HTR-8/SVneo (cell line): ENCODE results near the gene HPSE2.
"Not testable (repeated sequence)": the region's sequence is repeated elsewhere in the genome, so short reads cannot be mapped to it uniquely, and the experiment has no call there.

Experiments
- DNase-seq: peaks from one replicate; pipeline ENCODE4 v3.0.0; 2011; ENCODE audit warnings: low spot score, mixed read lengths; ENCODE audit not compliant: insufficient read length
- FAIRE-seq: peaks from 2 replicates; lab custom pipeline; 2011; peaks lifted over from hg19 to GRCh38; lab: Jason Lieb, UNC

Gene HPSE2

GRCh38 chr10:99013885-99014284 is 221.8 kb downstream of the HPSE2 start:
- no peak for DNase-seq
- FAIRE-seq, result no peak

- FAIRE-seq (no peak), DNase-seq (no peak)
Measured at GRCh38 chr10:99010286-99010685, 225.4 kb downstream of the HPSE2 start.

- DNase-seq, result no peak
- no peak for FAIRE-seq
Measured at GRCh38 chr10:99008054-99008453, 227.6 kb downstream of the HPSE2 start.

- DNase-seq (no peak), FAIRE-seq (no peak)
Measured at GRCh38 chr10:99007457-99007856, 228.2 kb downstream of the HPSE2 start.

GRCh38 chr10:99005254-99005653 is 230.4 kb downstream of the HPSE2 start:
- DNase-seq, result no peak
- no peak for FAIRE-seq

- no peak for FAIRE-seq
- DNase-seq, result no peak
Measured at GRCh38 chr10:99004738-99005137, 230.9 kb downstream of the HPSE2 start.

GRCh38 chr10:99002392-99002791 is 233.3 kb downstream of the HPSE2 start:
- DNase-seq (no peak), FAIRE-seq (no peak)

GRCh38 chr10:98997596-98997995 is 238.1 kb downstream of the HPSE2 start:
- FAIRE-seq (no peak), DNase-seq (no peak)

GRCh38 chr10:98994030-98994429 is 241.6 kb downstream of the HPSE2 start:
- FAIRE-seq, result no peak
- no peak for DNase-seq

GRCh38 chr10:98983751-98984150 is 251.9 kb downstream of the HPSE2 start:
- not testable (repeated sequence) for DNase-seq, FAIRE-seq

GRCh38 chr10:98980353-98980752 is 255.3 kb downstream of the HPSE2 start:
- DNase-seq, result no peak
- FAIRE-seq, result no peak

GRCh38 chr10:98971464-98971863 is 264.2 kb downstream of the HPSE2 start:
- FAIRE-seq, result no peak

GRCh38 chr10:98967601-98968000 is 268.1 kb downstream of the HPSE2 start:
- DNase-seq (no peak), FAIRE-seq (no peak)

More at GRCh38 chr10:98971464-98971863, 264.2 kb downstream of the HPSE2 start:
- no peak for DNase-seq

- DNase-seq (no peak), FAIRE-seq (no peak)
Measured at GRCh38 chr10:98963608-98964007, 272.0 kb downstream of the HPSE2 start.

GRCh38 chr10:98959379-98959778 is 276.3 kb downstream of the HPSE2 start:
- DNase-seq, result no peak
- FAIRE-seq, result no peak

GRCh38 chr10:98957801-98958200 is 277.9 kb downstream of the HPSE2 start:
- DNase-seq, result no peak
- no peak for FAIRE-seq

GRCh38 chr10:98956576-98957260 is 278.9 kb downstream of the HPSE2 start:
- DNase-seq, result no peak
- no peak for FAIRE-seq

- FAIRE-seq, result no peak
- no peak for DNase-seq
Measured at GRCh38 chr10:98953251-98953650, 282.4 kb downstream of the HPSE2 start.

GRCh38 chr10:98951269-98952000 is 284.2 kb downstream of the HPSE2 start:
- FAIRE-seq (no peak), DNase-seq (no peak)

GRCh38 chr10:98950106-98950505 is 285.5 kb downstream of the HPSE2 start:
- no peak for FAIRE-seq
- no peak for DNase-seq

GRCh38 chr10:98949306-98949705 is 286.3 kb downstream of the HPSE2 start:
- FAIRE-seq (no peak), DNase-seq (no peak)

GRCh38 chr10:98943681-98944080 is 292.0 kb downstream of the HPSE2 start:
- FAIRE-seq (no peak), DNase-seq (no peak)
